ENCODE results near the gene DNASE1L2. TPM values are rescaled to one million over a fixed set of nuclear protein-coding genes. Genes with fewer than 3 reads are reported as not detected.

DNASE1L2 gene
- polyA plus RNA-seq, 3 donors: 1.1 TPM; not detected in 2

DNA sequence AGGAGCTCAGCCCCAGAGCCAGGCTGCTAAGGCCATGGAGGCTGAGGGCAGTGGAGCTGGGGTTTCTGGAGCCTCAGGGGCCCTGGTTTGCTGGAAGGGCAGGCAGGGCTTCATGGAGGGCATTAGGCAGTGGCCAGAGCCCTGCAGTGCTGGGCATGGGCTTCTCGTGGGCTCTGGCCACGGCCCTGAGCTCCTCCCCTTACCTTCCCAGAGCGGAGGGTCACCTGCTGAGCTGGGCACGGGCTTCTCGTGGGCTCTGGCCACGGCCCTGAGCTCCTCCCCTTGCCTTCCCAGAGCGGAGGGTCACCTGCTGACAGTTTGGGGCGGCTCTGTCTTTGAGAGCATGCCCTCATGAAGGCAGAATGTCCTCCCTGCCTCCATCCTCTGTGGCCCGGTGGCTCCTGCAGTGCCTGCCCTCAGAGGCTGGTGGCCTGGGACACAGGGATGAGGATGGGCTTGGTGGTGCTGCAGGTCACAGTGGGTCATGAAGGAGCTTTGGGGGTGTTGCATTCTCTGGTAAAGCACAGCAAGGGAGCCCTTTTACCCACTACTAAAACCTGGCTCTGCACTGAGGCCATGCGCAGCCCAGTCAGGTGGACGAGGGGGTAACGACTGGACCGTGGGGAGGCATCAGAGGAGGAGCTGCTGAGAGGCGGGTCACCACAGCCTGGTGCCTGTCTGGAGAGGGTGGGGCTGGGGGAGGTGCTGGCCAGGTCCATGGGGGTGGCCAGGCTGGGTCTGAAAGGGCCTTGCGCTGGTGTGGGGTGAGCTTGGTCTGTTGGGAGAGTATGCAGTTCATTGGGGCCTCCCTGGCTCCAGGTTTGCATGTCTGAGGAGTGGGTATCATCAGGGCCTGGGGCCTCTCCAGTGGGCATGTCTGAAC is 34.6 kb downstream of the DNASE1L2 start:
- WGBS (ENCODE audit: insufficient coverage): 90% methylated on average over 13 of the region's 15 CpGs
- peaks cover 37% of the 10 kb centered on the region for H3K79me2 ChIP-seq (ENCODE audit: insufficient read depth, low read length)
- peaks cover 27 to 43% of the 10 kb centered on the region in 2 donors for H3K4me1 ChIP-seq (ENCODE audit: control insufficient read depth in 1 of 2, insufficient read depth in 2 of 2, low read length in 2 of 2)
- H3K4me3 Mint-ChIP-seq: no peak overlapping the region
- no peak overlapping the region for H3K27ac ChIP-seq (ENCODE audit: low read depth in 1 of 2, low read length in 2 of 2)
- peaks cover 2 to 7% of the 10 kb centered on the region in 2 donors for H3K36me3 Mint-ChIP-seq
- peaks cover 2 to 4% (median 3%) of the 10 kb centered on the region in 3 donors for H3K27me3 Mint-ChIP-seq (ENCODE audit: low read depth in 3 of 3)
- no peaks in the 10 kb centered on the region for H3K27me3 ChIP-seq (ENCODE audit: control insufficient read depth in 2 of 2, insufficient read depth in 2 of 2, low read length in 2 of 2)
- TF ChIP-seq, protein P1, sequence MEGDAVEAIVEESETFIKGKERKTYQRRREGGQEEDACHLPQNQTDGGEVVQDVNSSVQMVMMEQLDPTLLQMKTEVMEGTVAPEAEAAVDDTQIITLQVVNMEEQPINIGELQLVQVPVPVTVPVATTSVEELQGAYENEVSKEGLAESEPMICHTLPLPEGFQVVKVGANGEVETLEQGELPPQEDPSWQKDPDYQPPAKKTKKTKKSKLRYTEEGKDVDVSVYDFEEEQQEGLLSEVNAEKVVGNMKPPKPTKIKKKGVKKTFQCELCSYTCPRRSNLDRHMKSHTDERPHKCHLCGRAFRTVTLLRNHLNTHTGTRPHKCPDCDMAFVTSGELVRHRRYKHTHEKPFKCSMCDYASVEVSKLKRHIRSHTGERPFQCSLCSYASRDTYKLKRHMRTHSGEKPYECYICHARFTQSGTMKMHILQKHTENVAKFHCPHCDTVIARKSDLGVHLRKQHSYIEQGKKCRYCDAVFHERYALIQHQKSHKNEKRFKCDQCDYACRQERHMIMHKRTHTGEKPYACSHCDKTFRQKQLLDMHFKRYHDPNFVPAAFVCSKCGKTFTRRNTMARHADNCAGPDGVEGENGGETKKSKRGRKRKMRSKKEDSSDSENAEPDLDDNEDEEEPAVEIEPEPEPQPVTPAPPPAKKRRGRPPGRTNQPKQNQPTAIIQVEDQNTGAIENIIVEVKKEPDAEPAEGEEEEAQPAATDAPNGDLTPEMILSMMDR (IDR thresholded peaks at IDR 0.05): no peak
- H2AFZ ChIP-seq (ENCODE audit: insufficient read depth, low read depth, low read length, poor library complexity, severe bottlenecking): no peak overlapping the region
- H3K9me3 ChIP-seq (replicated peaks in 1 of 2; ENCODE audit: control insufficient read depth in 1 of 2, insufficient read depth in 1 of 2, low read length in 2 of 2): no peaks in the 10 kb centered on the region
- no peak overlapping the region for H3K27ac Mint-ChIP-seq
- H3K4me2 ChIP-seq (replicated peaks; ENCODE audit: extremely low read depth, low read length, poor library complexity, severe bottlenecking): no peak overlapping the region
- intact Hi-C loops (cut with micrococcal nuclease): loop anchor here in 1 of 2 donors (10.0 kb wide), 1 partner anchor 234 kb away; no protein-coding TSS in a partner anchor
- peaks cover 33% of the 10 kb centered on the region for H3K4me1 Mint-ChIP-seq
- H4K20me1 ChIP-seq (ENCODE audit: insufficient read depth, low read length): peaks cover 17% of the 10 kb centered on the region
- no peak overlapping the region for H3K9ac ChIP-seq (ENCODE audit: insufficient read depth, low read length, poor library complexity, severe bottlenecking)
- H3K4me3 ChIP-seq (replicated peaks in 1 of 3; ENCODE audit: low read depth in 2 of 3, low read length in 3 of 3): no peak overlapping the region
- H3K36me3 ChIP-seq (replicated peaks in 1 of 2; ENCODE audit: control insufficient read depth in 1 of 2, insufficient read depth in 2 of 2, low read length in 2 of 2): no peaks in the 10 kb centered on the region
- DNase-seq: no peak
- no peaks in the 10 kb centered on the region for H3K9me3 Mint-ChIP-seq

DNA sequence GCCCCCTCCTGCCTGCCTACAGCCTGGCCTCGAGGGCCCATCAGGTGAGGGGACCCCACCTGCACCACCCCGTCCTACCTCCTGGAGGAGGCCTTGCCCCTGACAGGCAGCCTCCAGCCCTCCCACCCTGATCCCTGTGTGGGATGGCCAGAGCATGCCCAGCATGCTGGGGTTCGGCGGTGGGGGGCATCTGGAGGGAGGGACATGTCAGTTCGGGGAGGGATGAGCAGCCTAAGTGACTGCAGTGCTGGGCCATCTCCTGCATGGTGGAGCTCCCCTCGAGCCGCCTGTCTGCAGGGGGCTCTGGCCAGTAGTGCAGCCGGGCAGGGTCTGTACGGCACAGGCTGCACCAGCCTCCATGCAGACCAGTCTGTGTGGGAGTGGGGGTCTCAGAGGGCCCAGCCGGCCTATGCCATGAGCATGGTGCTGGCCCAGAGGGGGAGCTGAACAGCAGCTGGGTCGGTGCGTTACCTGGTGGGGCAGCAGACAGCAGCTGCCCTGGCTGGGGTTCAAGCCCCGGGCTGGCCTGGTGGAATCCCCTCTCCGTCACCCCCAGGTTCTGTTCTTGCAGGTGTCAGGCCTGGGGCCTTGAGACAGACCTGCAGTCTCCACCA is 35.7 kb downstream of the DNASE1L2 start:
- H3K4me3 Mint-ChIP-seq: no peak overlapping the region
- H3K36me3 Mint-ChIP-seq: peaks cover 0 to 5% of the 10 kb centered on the region in 2 donors
- Histone ChIP-seq H3K79me2 (ENCODE audit: insufficient read depth, low read length) (peaks cover 26% of the 10 kb centered on the region), H3K9me3 (replicated peaks in 1 of 2; ENCODE audit: control insufficient read depth in 1 of 2, insufficient read depth in 1 of 2, low read length in 2 of 2) (no peaks in the 10 kb centered on the region), H3K27ac (ENCODE audit: low read depth in 1 of 2, low read length in 2 of 2) (peak overlapping the region; percentile 40 to 63), H3K4me3 (replicated peaks in 1 of 3; ENCODE audit: low read depth in 2 of 3, low read length in 3 of 3) (no peak overlapping the region), H3K27me3 (ENCODE audit: control insufficient read depth in 2 of 2, insufficient read depth in 2 of 2, low read length in 2 of 2) (no peaks in the 10 kb centered on the region), H3K4me1 (ENCODE audit: control insufficient read depth in 1 of 2, insufficient read depth in 2 of 2, low read length in 2 of 2) (peaks cover 22 to 38% of the 10 kb centered on the region in 2 donors), H3K4me2 (replicated peaks; ENCODE audit: extremely low read depth, low read length, poor library complexity, severe bottlenecking) (no peak overlapping the region), H2AFZ (ENCODE audit: insufficient read depth, low read depth, low read length, poor library complexity, severe bottlenecking) (no peak overlapping the region), H3K9ac (ENCODE audit: insufficient read depth, low read length, poor library complexity, severe bottlenecking) (no peak overlapping the region), H3K36me3 (replicated peaks in 1 of 2; ENCODE audit: control insufficient read depth in 1 of 2, insufficient read depth in 2 of 2, low read length in 2 of 2) (no peaks in the 10 kb centered on the region), H4K20me1 (ENCODE audit: insufficient read depth, low read length) (peaks cover 10% of the 10 kb centered on the region)
- peaks cover 23% of the 10 kb centered on the region for H3K4me1 Mint-ChIP-seq
- 97% methylated on average over 12 of the region's 14 CpGs for WGBS (ENCODE audit: insufficient coverage)
- H3K27me3 Mint-ChIP-seq (ENCODE audit: low read depth in 3 of 3): peaks cover 3 to 4% (median 4%) of the 10 kb centered on the region in 3 donors
- H3K9me3 Mint-ChIP-seq: no peaks in the 10 kb centered on the region
- TF ChIP-seq, protein P1 (IDR thresholded peaks at IDR 0.05): no peak
- H3K27ac Mint-ChIP-seq: no peak overlapping the region
- intact Hi-C loops (cut with micrococcal nuclease): loop anchor here in 1 of 2 donors (10.0 kb wide), 1 partner anchor 233 kb away; no protein-coding TSS in a partner anchor
- no peak for DNase-seq
